ENCODE data around the gene MMS22L.
A peak's percentile ranks its signal among the peaks of the same experiment; 100 is the strongest.

The MMS22L gene

GRCh38 chr6:97282238-97282725 lies 734 bp downstream of the MMS22L start:
- H3K36me3 ChIP-seq (ENCODE audit: insufficient read depth, low read length) = no peaks in the 10 kb centered on the region; the same call in 1 of the 2 replicates
- no peaks in the 10 kb centered on the region for H3K4me1 ChIP-seq (ENCODE audit: insufficient read depth, low read length)
- H3K9ac ChIP-seq (ENCODE audit: low read depth, low read length) = peak overlapping the region; percentile 94
- H3K9me3 ChIP-seq (ENCODE audit: control insufficient read depth, insufficient read depth, low read length) = no peaks in the 10 kb centered on the region

GRCh38 chr6:97280766-97281165 lies 2.2 kb downstream of the MMS22L start:
- no peak overlapping the region for H3K9ac ChIP-seq (ENCODE audit: low read depth, low read length)
- no peaks in the 10 kb centered on the region for H3K4me1 ChIP-seq (ENCODE audit: insufficient read depth, low read length)
- no peaks in the 10 kb centered on the region for H3K9me3 ChIP-seq (ENCODE audit: control insufficient read depth, insufficient read depth, low read length)
- no peaks in the 10 kb centered on the region; the same call in 1 of the 2 replicates for H3K36me3 ChIP-seq (ENCODE audit: insufficient read depth, low read length)

- H3K9ac ChIP-seq (ENCODE audit: low read depth, low read length) = no peak overlapping the region
- H3K4me1 ChIP-seq (ENCODE audit: insufficient read depth, low read length) = no peaks in the 10 kb centered on the region
- no peaks in the 10 kb centered on the region for H3K9me3 ChIP-seq (ENCODE audit: control insufficient read depth, insufficient read depth, low read length)
- H3K36me3 ChIP-seq (ENCODE audit: insufficient read depth, low read length) = peaks cover 9% of the 10 kb centered on the region
Measured at GRCh38 chr6:97275804-97276203, 7.2 kb downstream of the MMS22L start.

GRCh38 chr6:97269821-97270220 lies 13.2 kb downstream of the MMS22L start:
- no peaks in the 10 kb centered on the region for H3K9me3 ChIP-seq (ENCODE audit: control insufficient read depth, insufficient read depth, low read length)
- no peak overlapping the region for H3K9ac ChIP-seq (ENCODE audit: low read depth, low read length)
- no peaks in the 10 kb centered on the region for H3K4me1 ChIP-seq (ENCODE audit: insufficient read depth, low read length)
- peaks cover 11% of the 10 kb centered on the region; the same call in 1 of the 2 replicates for H3K36me3 ChIP-seq (ENCODE audit: insufficient read depth, low read length)

GRCh38 chr6:97262676-97263075 lies 20.3 kb downstream of the MMS22L start:
- Histone ChIP-seq H3K9ac (ENCODE audit: low read depth, low read length) (no peak overlapping the region), H3K4me1 (ENCODE audit: insufficient read depth, low read length) (no peaks in the 10 kb centered on the region), H3K9me3 (ENCODE audit: control insufficient read depth, insufficient read depth, low read length) (no peaks in the 10 kb centered on the region), H3K36me3 (ENCODE audit: insufficient read depth, low read length) (peaks cover 9% of the 10 kb centered on the region)

- Histone ChIP-seq H3K9me3 (ENCODE audit: control insufficient read depth, insufficient read depth, low read length) (no peaks in the 10 kb centered on the region), H3K4me1 (ENCODE audit: insufficient read depth, low read length) (no peaks in the 10 kb centered on the region), H3K36me3 (ENCODE audit: insufficient read depth, low read length) (peaks cover 5% of the 10 kb centered on the region), H3K9ac (ENCODE audit: low read depth, low read length) (no peak overlapping the region)
Measured at GRCh38 chr6:97246842-97247241, 36.2 kb downstream of the MMS22L start.

GRCh38 chr6:97240222-97240621 lies 42.8 kb downstream of the MMS22L start:
- no peaks in the 10 kb centered on the region for H3K9me3 ChIP-seq (ENCODE audit: control insufficient read depth, insufficient read depth, low read length)
- no peak overlapping the region for H3K9ac ChIP-seq (ENCODE audit: low read depth, low read length)
- H3K4me1 ChIP-seq (ENCODE audit: insufficient read depth, low read length) = no peaks in the 10 kb centered on the region
- peaks cover 5% of the 10 kb centered on the region for H3K36me3 ChIP-seq (ENCODE audit: insufficient read depth, low read length)

- Histone ChIP-seq H3K9ac (ENCODE audit: low read depth, low read length) (no peak overlapping the region), H3K4me1 (ENCODE audit: insufficient read depth, low read length) (no peaks in the 10 kb centered on the region), H3K36me3 (ENCODE audit: insufficient read depth, low read length) (peaks cover 6% of the 10 kb centered on the region), H3K9me3 (ENCODE audit: control insufficient read depth, insufficient read depth, low read length) (no peaks in the 10 kb centered on the region)
Measured at GRCh38 chr6:97231911-97232310, 51.1 kb downstream of the MMS22L start.

GRCh38 chr6:97222903-97223302 lies 60.1 kb downstream of the MMS22L start:
- Histone ChIP-seq H3K9me3 (ENCODE audit: control insufficient read depth, insufficient read depth, low read length) (no peaks in the 10 kb centered on the region), H3K9ac (ENCODE audit: low read depth, low read length) (no peak overlapping the region), H3K36me3 (ENCODE audit: insufficient read depth, low read length) (no peaks in the 10 kb centered on the region)

GRCh38 chr6:97218912-97219311 lies 64.1 kb downstream of the MMS22L start:
- Histone ChIP-seq H3K4me1 (ENCODE audit: insufficient read depth, low read length) (0 out of 2 replicates have a peak, but pooled peaks cover 6% of the 10 kb centered on the region), H3K9me3 (ENCODE audit: control insufficient read depth, insufficient read depth, low read length) (no peaks in the 10 kb centered on the region), H3K36me3 (ENCODE audit: insufficient read depth, low read length) (no peaks in the 10 kb centered on the region), H3K9ac (ENCODE audit: low read depth, low read length) (no peak overlapping the region)

More at GRCh38 chr6:97222903-97223302, 60.1 kb downstream of the MMS22L start:
- H3K4me1 ChIP-seq (ENCODE audit: insufficient read depth, low read length) = no peaks in the 10 kb centered on the region

GRCh38 chr6:97215157-97215769 lies 67.8 kb downstream of the MMS22L start:
- H3K9ac ChIP-seq (ENCODE audit: low read depth, low read length) = no peak overlapping the region
- H3K36me3 ChIP-seq (ENCODE audit: insufficient read depth, low read length) = no peaks in the 10 kb centered on the region
- 0 out of 2 replicates have a peak, but pooled peaks cover 6% of the 10 kb centered on the region for H3K4me1 ChIP-seq (ENCODE audit: insufficient read depth, low read length)
- no peaks in the 10 kb centered on the region for H3K9me3 ChIP-seq (ENCODE audit: control insufficient read depth, insufficient read depth, low read length)

GRCh38 chr6:97214671-97215070 lies 68.3 kb downstream of the MMS22L start:
- Histone ChIP-seq H3K4me1 (ENCODE audit: insufficient read depth, low read length) (0 out of 2 replicates have a peak, but pooled peaks cover 6% of the 10 kb centered on the region), H3K9ac (ENCODE audit: low read depth, low read length) (no peak overlapping the region), H3K9me3 (ENCODE audit: control insufficient read depth, insufficient read depth, low read length) (no peaks in the 10 kb centered on the region), H3K36me3 (ENCODE audit: insufficient read depth, low read length) (no peaks in the 10 kb centered on the region)

- no peaks in the 10 kb centered on the region for H3K9me3 ChIP-seq (ENCODE audit: control insufficient read depth, insufficient read depth, low read length)
- H3K9ac ChIP-seq (ENCODE audit: low read depth, low read length) = no peak overlapping the region
- H3K36me3 ChIP-seq (ENCODE audit: insufficient read depth, low read length) = no peaks in the 10 kb centered on the region
- H3K4me1 ChIP-seq (ENCODE audit: insufficient read depth, low read length) = peaks cover 8% of the 10 kb centered on the region
Measured at GRCh38 chr6:97207383-97207782, 75.6 kb downstream of the MMS22L start.

GRCh38 chr6:97205966-97206365 lies 77.0 kb downstream of the MMS22L start:
- Histone ChIP-seq H3K9me3 (ENCODE audit: control insufficient read depth, insufficient read depth, low read length) (no peaks in the 10 kb centered on the region), H3K36me3 (ENCODE audit: insufficient read depth, low read length) (no peaks in the 10 kb centered on the region), H3K9ac (ENCODE audit: low read depth, low read length) (no peak overlapping the region), H3K4me1 (ENCODE audit: insufficient read depth, low read length) (peaks cover 8% of the 10 kb centered on the region)

GRCh38 chr6:97203343-97203742 lies 79.7 kb downstream of the MMS22L start:
- H3K9ac ChIP-seq (ENCODE audit: low read depth, low read length) = no peak overlapping the region

More at GRCh38 chr6:97203343-97203742, 79.7 kb downstream of the MMS22L start:
- Histone ChIP-seq H3K36me3 (ENCODE audit: insufficient read depth, low read length) (no peaks in the 10 kb centered on the region), H3K9me3 (ENCODE audit: control insufficient read depth, insufficient read depth, low read length) (no peaks in the 10 kb centered on the region), H3K4me1 (ENCODE audit: insufficient read depth, low read length) (peaks cover 8% of the 10 kb centered on the region)
